DOHH2 (cell line): Measurements from ENCODE around the gene CACNA1B.

ENCODE experiments used
- H3F3A ChIP-seq: fragments of 200-600 bp; sonication (generic), shearing (Covaris generic); 2 replicates; pipeline ENCODE4 v1.6.0; 2016; ENCODE audit warnings: antibody characterized with exemption, mild to moderate bottlenecking; ENCODE audit not compliant: control insufficient read depth, insufficient read depth
- H3K27ac ChIP-seq: fragments of 200-600 bp; sonication (generic); 2 replicates; pipeline ENCODE4 v1.5.1; 2014; ENCODE audit warnings: low read depth, mild to moderate bottlenecking, low read length, moderate library complexity
- H3K27me3 ChIP-seq: fragments of 200-600 bp; sonication (generic); 2 replicates; pipeline ENCODE4 v1.6.1; 2014; ENCODE audit warnings: mild to moderate bottlenecking, low read length, mixed read lengths; ENCODE audit not compliant: control insufficient read depth
- H3K36me3 ChIP-seq: fragments of 200-600 bp; sonication (generic); 2 replicates; pipeline ENCODE4 v1.6.1; 2014; ENCODE audit warnings: mild to moderate bottlenecking, low read length, moderate library complexity, mixed read lengths; ENCODE audit not compliant: control insufficient read depth
- H3K4me1 ChIP-seq: fragments of 200-600 bp; sonication (generic); 2 replicates; pipeline ENCODE4 v1.6.1; 2014; ENCODE audit warnings: mild to moderate bottlenecking, low read length, mixed read lengths; ENCODE audit not compliant: control insufficient read depth
- H3K4me2 ChIP-seq: fragments of 200-600 bp; sonication (generic); 2 replicates; pipeline ENCODE4 v1.6.0; 2014; ENCODE audit warnings: mild to moderate bottlenecking, low read length, moderate library complexity
- H3K4me3 ChIP-seq: fragments of 200-600 bp; sonication (generic); 2 replicates; pipeline ENCODE4 v1.5.1; 2014; ENCODE audit warnings: mild to moderate bottlenecking, low read length, mixed read lengths
- H3K79me2 ChIP-seq: fragments of 200-600 bp; sonication (generic); 2 replicates; pipeline ENCODE4 v1.6.1; 2014; ENCODE audit warnings: mild to moderate bottlenecking, low read length, mixed read lengths; ENCODE audit not compliant: control insufficient read depth
- H3K9me2 ChIP-seq: fragments of 200-600 bp; sonication (generic); replicated peaks from 2 replicates; pipeline ENCODE4 v1.6.1; 2014; ENCODE audit warnings: mild to moderate bottlenecking, low read length, mixed read lengths; ENCODE audit not compliant: control insufficient read depth
- H3K9me3 ChIP-seq: fragments of 200-600 bp; sonication (generic); 2 replicates; pipeline ENCODE4 v1.6.1; 2014; ENCODE audit warnings: antibody characterized with exemption, low read length, mixed read lengths; ENCODE audit not compliant: control insufficient read depth, insufficient read depth
- H4K20me1 ChIP-seq: fragments of 200-600 bp; sonication (generic); 2 replicates; pipeline ENCODE4 v1.6.0; 2014; ENCODE audit warnings: low read depth, mild to moderate bottlenecking, antibody characterized with exemption, low read length, moderate library complexity; ENCODE audit not compliant: control insufficient read depth, insufficient read depth
- EZH2phosphoT487 ChIP-seq: fragments of 200-600 bp; sonication (generic); IDR thresholded peaks from 2 replicates; pipeline ENCODE4 v1.6.1; 2017; ENCODE audit warnings: borderline replicate concordance, mild to moderate bottlenecking, antibody characterized with exemption, low read length, moderate library complexity, mixed read lengths
- TF ChIP-seq, protein P1 (sequence below): fragments of 200-600 bp; sonication (generic); IDR thresholded peaks from one replicate; pipeline ENCODE4 v1.5.1; 2014; ENCODE audit warnings: antibody characterized with exemption, mild to moderate bottlenecking, low read depth, low read length; ENCODE audit not compliant: poor library complexity, severe bottlenecking

Gene CACNA1B

DNA sequence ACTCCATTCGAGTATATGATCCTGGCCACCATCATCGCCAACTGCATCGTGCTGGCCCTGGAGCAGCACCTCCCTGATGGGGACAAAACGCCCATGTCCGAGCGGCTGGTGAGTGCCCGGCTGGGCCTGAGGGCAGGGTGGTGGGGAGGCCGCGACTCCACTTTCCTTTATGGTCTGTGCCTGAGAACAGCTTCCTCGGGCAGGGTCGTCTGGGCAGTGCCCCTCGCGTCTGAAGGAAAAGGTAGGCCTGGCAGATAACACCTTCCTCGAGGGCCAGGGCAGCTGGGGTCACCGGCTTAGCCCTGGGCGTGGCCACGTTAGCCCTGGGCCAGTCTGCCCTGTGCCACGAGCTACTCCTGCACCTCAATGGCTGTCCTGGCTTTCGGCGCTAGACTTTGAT is 1.5 kb downstream of the CACNA1B start:
- H3K9me3 ChIP-seq = peaks cover 5% of the 10 kb centered on the region; the same call in 1 of the 2 replicates
- no peaks in the 10 kb centered on the region for H3K9me2 ChIP-seq
- no peaks in the 10 kb centered on the region for H3K27me3 ChIP-seq
- H3F3A ChIP-seq = no peaks in the 10 kb centered on the region
- H3K4me3 ChIP-seq = no peak overlapping the region
- no peaks in the 10 kb centered on the region for H3K4me1 ChIP-seq
- no peaks in the 10 kb centered on the region for H3K79me2 ChIP-seq
- H4K20me1 ChIP-seq = no peaks in the 10 kb centered on the region
- TF ChIP-seq EZH2phosphoT487 = no peak
- TF ChIP-seq, protein P1, sequence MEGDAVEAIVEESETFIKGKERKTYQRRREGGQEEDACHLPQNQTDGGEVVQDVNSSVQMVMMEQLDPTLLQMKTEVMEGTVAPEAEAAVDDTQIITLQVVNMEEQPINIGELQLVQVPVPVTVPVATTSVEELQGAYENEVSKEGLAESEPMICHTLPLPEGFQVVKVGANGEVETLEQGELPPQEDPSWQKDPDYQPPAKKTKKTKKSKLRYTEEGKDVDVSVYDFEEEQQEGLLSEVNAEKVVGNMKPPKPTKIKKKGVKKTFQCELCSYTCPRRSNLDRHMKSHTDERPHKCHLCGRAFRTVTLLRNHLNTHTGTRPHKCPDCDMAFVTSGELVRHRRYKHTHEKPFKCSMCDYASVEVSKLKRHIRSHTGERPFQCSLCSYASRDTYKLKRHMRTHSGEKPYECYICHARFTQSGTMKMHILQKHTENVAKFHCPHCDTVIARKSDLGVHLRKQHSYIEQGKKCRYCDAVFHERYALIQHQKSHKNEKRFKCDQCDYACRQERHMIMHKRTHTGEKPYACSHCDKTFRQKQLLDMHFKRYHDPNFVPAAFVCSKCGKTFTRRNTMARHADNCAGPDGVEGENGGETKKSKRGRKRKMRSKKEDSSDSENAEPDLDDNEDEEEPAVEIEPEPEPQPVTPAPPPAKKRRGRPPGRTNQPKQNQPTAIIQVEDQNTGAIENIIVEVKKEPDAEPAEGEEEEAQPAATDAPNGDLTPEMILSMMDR = no peak
- no peaks in the 10 kb centered on the region for H3K36me3 ChIP-seq
- no peak overlapping the region for H3K27ac ChIP-seq
- H3K4me2 ChIP-seq = no peak overlapping the region

DNA sequence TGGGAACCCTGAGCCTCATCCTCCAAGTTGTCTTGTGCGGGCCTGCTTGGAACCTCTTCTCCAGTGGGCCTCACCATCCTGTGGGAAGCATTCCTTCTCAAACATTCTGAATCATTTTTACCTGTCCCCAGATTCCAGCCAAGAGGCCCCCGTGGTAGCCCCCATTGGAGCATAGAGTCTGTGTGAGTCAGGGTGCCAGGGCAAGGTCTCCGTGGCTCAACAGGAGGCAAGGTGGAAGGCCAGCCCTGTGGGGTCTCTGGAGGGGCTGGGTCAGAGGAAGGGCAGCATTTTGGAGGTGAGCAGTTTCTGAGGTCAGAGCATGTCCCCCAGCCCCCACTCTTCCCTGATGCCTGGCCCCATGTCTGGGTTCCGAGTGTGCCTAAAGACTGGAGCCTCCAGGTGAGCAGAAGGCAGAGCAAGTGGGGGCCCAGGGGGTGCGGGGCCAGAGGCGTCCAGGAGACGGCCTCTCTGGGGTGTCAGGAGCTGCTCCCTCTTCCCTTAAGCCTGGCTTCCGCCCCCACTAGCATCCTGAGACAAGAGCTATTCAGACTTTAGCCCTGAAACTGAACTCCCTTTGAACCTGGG is 2.1 kb downstream of the CACNA1B start:
- no peaks in the 10 kb centered on the region for H3K79me2 ChIP-seq
- H3K27me3 ChIP-seq = no peaks in the 10 kb centered on the region
- H3F3A ChIP-seq = no peaks in the 10 kb centered on the region
- H3K9me3 ChIP-seq = peaks cover 5% of the 10 kb centered on the region; the same call in 1 of the 2 replicates
- no peak overlapping the region for H3K27ac ChIP-seq
- H3K4me2 ChIP-seq = no peak overlapping the region
- no peaks in the 10 kb centered on the region for H4K20me1 ChIP-seq
- no peaks in the 10 kb centered on the region for H3K9me2 ChIP-seq
- no peaks in the 10 kb centered on the region for H3K36me3 ChIP-seq
- H3K4me1 ChIP-seq = no peaks in the 10 kb centered on the region
- TF ChIP-seq, protein P1 = no peak
- TF ChIP-seq EZH2phosphoT487 = no peak
- H3K4me3 ChIP-seq = no peak overlapping the region

DNA sequence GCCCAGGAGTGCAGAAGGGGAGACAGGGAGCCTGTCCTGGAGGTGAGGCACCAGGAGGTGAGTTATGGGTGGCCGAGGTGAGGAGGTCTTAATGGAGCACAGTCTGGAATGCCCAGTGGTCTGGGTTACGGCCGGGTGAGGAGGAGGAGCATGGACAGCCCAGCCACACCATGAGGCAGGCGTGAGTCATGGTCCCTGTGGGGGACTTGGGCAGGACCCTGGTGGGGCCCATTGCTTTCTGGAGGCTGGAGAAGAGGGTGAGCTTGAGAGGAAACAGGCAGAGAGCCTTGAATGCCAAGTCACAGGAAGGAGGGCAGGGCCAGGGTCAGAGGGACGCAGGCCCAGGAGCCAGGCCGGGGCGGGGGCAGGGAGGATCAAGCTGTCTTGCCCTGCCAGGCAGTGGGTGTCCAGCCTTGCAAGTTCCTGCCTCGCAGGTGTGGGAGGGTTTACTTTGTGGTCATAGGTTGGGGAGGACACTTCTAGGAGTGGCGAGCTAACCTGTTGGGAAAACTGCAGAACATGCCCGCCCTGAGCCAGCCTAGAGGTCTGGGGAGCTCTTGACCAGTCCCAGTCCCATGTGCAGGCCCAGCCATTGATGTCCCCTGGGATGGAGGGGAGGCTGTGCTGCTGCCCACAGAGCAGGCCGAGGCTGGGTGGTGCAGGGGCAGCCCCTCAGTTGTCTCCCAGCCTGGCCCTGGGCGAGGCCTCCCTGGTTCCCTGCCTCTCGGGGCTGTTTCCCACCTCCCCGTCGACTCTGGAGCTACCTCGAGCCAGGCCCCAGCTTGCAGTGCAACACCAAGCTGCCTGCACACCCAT is 2.8 kb downstream of the CACNA1B start:
- Histone ChIP-seq H3K4me1 (no peaks in the 10 kb centered on the region), H3K9me3 (peaks cover 5% of the 10 kb centered on the region; the same call in 1 of the 2 replicates), H4K20me1 (no peaks in the 10 kb centered on the region), H3K79me2 (no peaks in the 10 kb centered on the region), H3K9me2 (no peaks in the 10 kb centered on the region), H3K4me3 (no peak overlapping the region), H3K36me3 (no peaks in the 10 kb centered on the region), H3K27me3 (no peaks in the 10 kb centered on the region), H3K4me2 (no peak overlapping the region), H3K27ac (no peak overlapping the region), H3F3A (no peaks in the 10 kb centered on the region)
- no peak for TF ChIP-seq EZH2phosphoT487
- TF ChIP-seq, protein P1 = no peak
